Measurements from ENCODE around the gene IGSF10. TPM values are rescaled to one million over a fixed set of nuclear protein-coding genes. Genes with fewer than 3 reads are reported as not detected.

The IGSF10 gene
- total RNA-seq, 4 donors from 2014 or later: 0.83 to 4.0 (median 2.8) TPM

DNA sequence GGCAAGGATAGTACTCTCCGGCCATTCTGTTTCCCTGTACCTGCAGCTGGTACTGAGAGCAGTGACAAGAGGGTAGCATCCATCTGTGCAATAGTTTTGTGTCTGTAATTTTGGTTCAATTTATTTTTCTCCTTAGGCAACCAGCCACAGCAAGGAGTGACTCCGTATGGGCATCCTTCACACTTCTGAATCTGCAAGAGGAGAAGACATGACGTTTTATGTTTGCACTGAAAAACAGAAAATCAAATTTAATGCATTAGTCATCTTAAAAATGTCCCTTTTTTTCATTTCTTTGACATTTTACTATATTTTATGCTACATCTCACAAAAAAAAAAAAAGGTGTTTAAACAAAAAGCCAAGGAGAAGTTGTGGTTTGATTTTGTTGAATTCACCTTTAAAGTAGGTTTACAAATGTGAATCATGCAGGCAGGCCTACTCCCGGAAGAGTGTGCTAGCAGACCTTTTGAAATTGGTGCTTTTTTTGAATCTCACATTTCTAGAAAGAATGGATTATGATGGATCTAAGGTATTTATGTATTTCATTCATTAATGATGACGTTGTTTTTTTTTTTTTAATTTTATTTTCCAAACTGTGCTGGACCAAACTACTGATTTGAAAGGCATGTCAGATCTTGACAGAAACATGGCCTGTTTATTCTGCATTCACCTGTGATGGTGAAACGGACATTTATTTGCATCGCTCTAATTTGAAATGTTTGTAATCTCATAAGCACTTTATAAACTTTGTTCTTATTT is 28.1 kb downstream of the IGSF10 start:
- WGBS: 90% methylated on average over 7 of the region's 7 CpGs
- intact Hi-C loops (cut with DNase I): no loop called here

DNA sequence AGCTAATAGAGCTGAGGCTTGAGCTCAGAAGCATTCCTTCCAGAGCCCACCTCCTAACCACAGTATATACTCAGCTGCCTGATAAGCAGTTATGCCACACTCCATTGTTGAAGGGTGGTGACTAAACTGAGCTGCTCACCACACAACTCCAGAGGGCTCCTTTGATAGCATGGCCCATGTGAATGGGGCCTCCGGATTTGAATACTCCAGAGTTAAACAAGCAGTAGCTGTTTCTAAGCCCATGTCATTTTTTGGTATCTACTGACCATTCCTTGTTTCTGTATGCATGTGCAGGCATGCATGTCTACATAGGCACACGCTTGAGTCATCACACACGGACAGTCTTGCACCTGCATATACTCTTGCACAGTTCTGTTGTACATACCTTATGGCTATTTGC is 28.9 kb downstream of the IGSF10 start:
- H3K27me3 ChIP-seq: no peaks in the 10 kb centered on the region
- DNase-seq (ENCODE audit: extremely low spot score): peak; percentile 21
- H3K4me3 ChIP-seq: no peak overlapping the region
- TF ChIP-seq POLR2A (IDR thresholded peaks at IDR 0.05; ENCODE audit: low read depth) (no peak), EP300 (IDR thresholded peaks at IDR 0.05) (no peak), POLR2AphosphoS5 (IDR thresholded peaks at IDR 0.05) (no peak)
- TF ChIP-seq, protein P1, sequence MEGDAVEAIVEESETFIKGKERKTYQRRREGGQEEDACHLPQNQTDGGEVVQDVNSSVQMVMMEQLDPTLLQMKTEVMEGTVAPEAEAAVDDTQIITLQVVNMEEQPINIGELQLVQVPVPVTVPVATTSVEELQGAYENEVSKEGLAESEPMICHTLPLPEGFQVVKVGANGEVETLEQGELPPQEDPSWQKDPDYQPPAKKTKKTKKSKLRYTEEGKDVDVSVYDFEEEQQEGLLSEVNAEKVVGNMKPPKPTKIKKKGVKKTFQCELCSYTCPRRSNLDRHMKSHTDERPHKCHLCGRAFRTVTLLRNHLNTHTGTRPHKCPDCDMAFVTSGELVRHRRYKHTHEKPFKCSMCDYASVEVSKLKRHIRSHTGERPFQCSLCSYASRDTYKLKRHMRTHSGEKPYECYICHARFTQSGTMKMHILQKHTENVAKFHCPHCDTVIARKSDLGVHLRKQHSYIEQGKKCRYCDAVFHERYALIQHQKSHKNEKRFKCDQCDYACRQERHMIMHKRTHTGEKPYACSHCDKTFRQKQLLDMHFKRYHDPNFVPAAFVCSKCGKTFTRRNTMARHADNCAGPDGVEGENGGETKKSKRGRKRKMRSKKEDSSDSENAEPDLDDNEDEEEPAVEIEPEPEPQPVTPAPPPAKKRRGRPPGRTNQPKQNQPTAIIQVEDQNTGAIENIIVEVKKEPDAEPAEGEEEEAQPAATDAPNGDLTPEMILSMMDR (IDR thresholded peaks at IDR 0.05): no peak
- 100% methylated on average over 2 of the region's 3 CpGs for WGBS
- peaks cover 0 to 11% (median 0%) of the 10 kb centered on the region in 4 donors for H3K4me1 ChIP-seq
- intact Hi-C loops (cut with DNase I): no loop called here
- H3K36me3 ChIP-seq: no peaks in the 10 kb centered on the region
- no peak overlapping the region for H3K27ac ChIP-seq (replicated peaks in 1 of 4)
- H3K9me3 ChIP-seq: no peaks in the 10 kb centered on the region

More for the DNA sequence above, 28.1 kb downstream of the IGSF10 start:
- no peaks in the 10 kb centered on the region for H3K27me3 ChIP-seq
- no peak overlapping the region for H3K4me3 ChIP-seq
- no peaks in the 10 kb centered on the region for H3K9me3 ChIP-seq
- DNase-seq (ENCODE audit: extremely low spot score): no peak
- H3K4me1 ChIP-seq: peaks cover 0 to 11% (median 0%) of the 10 kb centered on the region in 4 donors
- no peak overlapping the region for H3K27ac ChIP-seq (replicated peaks in 1 of 4)
- no peak for TF ChIP-seq EP300 (IDR thresholded peaks at IDR 0.05)
- TF ChIP-seq POLR2A (IDR thresholded peaks at IDR 0.05; ENCODE audit: low read depth): no peak
- TF ChIP-seq, protein P1 (IDR thresholded peaks at IDR 0.05): no peak
- no peak for TF ChIP-seq POLR2AphosphoS5 (IDR thresholded peaks at IDR 0.05)
- no peaks in the 10 kb centered on the region for H3K36me3 ChIP-seq

DNA sequence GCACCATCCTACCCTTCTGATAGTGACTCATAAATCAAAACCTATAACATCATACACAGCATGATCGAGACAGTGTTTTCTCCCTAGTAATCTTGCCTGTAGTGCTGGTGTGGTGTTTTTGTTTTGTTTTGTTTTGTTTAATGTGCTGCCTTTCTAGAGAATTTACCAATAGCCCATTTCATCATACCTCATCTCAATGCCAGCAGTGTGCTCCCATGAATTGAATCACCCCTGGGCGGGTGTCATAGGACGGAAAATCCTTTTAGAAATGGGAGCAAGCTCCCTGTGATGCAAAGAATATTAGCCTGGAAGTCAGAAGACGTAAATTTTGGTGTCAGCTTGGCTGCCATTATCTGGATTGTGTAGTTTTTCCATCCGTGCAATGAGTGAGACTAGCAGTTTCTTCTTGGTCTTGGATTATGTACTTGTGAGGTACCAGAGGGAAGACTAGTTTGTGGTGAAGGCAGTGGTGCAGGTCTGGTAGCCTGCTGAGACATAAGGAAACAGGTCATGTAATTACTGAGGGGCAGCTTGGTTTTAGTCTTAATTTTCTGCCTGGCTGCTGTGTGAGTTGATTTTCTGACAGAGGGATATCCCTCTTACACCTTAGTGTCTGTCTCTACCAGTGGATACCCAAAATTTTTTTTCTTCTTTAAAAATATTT is 29.9 kb downstream of the IGSF10 start:
- intact Hi-C loops (cut with DNase I): no loop called here

DNA sequence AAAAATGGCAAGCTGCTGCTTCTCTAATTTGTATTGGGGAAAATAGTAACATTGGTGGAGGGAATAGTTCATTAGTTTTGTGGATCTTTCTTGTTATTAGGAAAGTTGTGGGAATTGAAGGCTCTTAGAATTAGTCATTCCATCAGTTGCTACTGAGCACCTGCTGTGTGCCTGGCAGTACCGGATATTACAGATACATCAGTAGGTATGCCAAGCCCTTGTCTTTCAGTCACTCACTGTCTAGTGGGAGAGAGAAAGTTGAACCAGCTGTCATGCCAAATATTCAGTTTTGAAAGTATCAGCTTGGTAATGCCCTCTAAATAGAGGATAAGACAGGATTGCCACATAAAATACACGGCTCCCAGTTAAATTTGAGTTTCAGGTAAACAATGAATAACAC is 32.5 kb downstream of the IGSF10 start:
- Histone ChIP-seq H3K27ac (replicated peaks in 1 of 4) (no peak overlapping the region), H3K4me1 (no peaks in the 10 kb centered on the region), H3K9me3 (no peaks in the 10 kb centered on the region), H3K36me3 (no peaks in the 10 kb centered on the region), H3K4me3 (no peak overlapping the region), H3K27me3 (no peaks in the 10 kb centered on the region)
- WGBS: 88% methylated on average over 2 of the region's 2 CpGs
- peak; percentile 2 for DNase-seq (ENCODE audit: extremely low spot score)
- TF ChIP-seq, protein P1 (IDR thresholded peaks at IDR 0.05): no peak
- TF ChIP-seq POLR2A (IDR thresholded peaks at IDR 0.05; ENCODE audit: low read depth): no peak
- TF ChIP-seq EP300 (IDR thresholded peaks at IDR 0.05): no peak
- no peak for TF ChIP-seq POLR2AphosphoS5 (IDR thresholded peaks at IDR 0.05)
- intact Hi-C loops (cut with DNase I): no loop called here

More for the DNA sequence above, 29.9 kb downstream of the IGSF10 start:
- TF ChIP-seq POLR2A (IDR thresholded peaks at IDR 0.05; ENCODE audit: low read depth) (no peak), POLR2AphosphoS5 (IDR thresholded peaks at IDR 0.05) (no peak), EP300 (IDR thresholded peaks at IDR 0.05) (no peak)
- TF ChIP-seq, protein P1 (IDR thresholded peaks at IDR 0.05): no peak
- DNase-seq (ENCODE audit: extremely low spot score): peak; percentile 26
- no peaks in the 10 kb centered on the region for H3K9me3 ChIP-seq
- no peak overlapping the region for H3K4me3 ChIP-seq
- 87% methylated on average over 5 of the region's 5 CpGs for WGBS
- no peaks in the 10 kb centered on the region for H3K27me3 ChIP-seq
- no peaks in the 10 kb centered on the region for H3K36me3 ChIP-seq
- H3K27ac ChIP-seq (replicated peaks in 1 of 4): no peak overlapping the region
- H3K4me1 ChIP-seq: peaks cover 0 to 11% (median 0%) of the 10 kb centered on the region in 4 donors
